Cortex of kidney (tissue), 1 donor: ENCODE data around the gene IGFBP2.
"Not testable (repeated sequence)": the region's sequence is repeated elsewhere in the genome, so short reads cannot be mapped to it uniquely, and the experiment has no call there.

ENCODE experiments used
- DNase-seq: peaks from one replicate; lab custom pipeline; 2025; lab: John Stamatoyannopoulos, UW

The IGFBP2 gene, protein sequence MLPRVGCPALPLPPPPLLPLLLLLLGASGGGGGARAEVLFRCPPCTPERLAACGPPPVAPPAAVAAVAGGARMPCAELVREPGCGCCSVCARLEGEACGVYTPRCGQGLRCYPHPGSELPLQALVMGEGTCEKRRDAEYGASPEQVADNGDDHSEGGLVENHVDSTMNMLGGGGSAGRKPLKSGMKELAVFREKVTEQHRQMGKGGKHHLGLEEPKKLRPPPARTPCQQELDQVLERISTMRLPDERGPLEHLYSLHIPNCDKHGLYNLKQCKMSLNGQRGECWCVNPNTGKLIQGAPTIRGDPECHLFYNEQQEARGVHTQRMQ

GRCh38 chr2:216632952-216633615, at the start of gene IGFBP2:
TSS of gene IGFBP2 (plus strand) at chr2:216633420. CDS start at chr2:216633524, 104 bp downstream.
- DNase-seq: no peak

- no peak for DNase-seq
These were observed 49.6 kb upstream of the IGFBP2 start for GRCh38 chr2:216583606-216584005.

- no peak for DNase-seq
These were observed 49.1 kb upstream of the IGFBP2 start for GRCh38 chr2:216584112-216584511.

GRCh38 chr2:216585441-216585840, 47.8 kb upstream of the IGFBP2 start:
- DNase-seq: no peak

- DNase-seq: no peak
These were observed 44.1 kb upstream of the IGFBP2 start for GRCh38 chr2:216588861-216589710.

GRCh38 chr2:216589791-216590190, 43.4 kb upstream of the IGFBP2 start:
- DNase-seq: no peak

- no peak for DNase-seq
These were observed 42.4 kb upstream of the IGFBP2 start for GRCh38 chr2:216590780-216591179.

DNA sequence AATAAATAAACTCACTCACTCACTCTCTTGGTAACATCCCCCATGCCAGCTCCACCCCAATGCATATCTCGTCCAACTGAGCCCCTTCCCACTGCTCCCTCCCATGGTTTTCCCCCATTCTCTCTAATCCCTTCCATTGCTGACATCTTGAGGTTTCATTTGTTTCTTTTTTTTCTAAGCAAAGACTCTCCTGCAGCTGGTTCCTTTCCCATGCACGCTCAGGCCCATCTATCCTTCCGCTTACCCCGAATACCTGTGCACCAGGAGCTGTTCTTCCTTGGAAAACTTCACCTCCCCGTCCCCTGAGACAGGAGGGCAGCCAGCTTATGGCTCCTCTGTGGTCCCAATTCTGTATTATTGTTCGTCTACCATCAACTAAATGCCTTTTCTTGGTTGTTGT, 41.7 kb upstream of the IGFBP2 start:
- no peak for DNase-seq

DNA sequence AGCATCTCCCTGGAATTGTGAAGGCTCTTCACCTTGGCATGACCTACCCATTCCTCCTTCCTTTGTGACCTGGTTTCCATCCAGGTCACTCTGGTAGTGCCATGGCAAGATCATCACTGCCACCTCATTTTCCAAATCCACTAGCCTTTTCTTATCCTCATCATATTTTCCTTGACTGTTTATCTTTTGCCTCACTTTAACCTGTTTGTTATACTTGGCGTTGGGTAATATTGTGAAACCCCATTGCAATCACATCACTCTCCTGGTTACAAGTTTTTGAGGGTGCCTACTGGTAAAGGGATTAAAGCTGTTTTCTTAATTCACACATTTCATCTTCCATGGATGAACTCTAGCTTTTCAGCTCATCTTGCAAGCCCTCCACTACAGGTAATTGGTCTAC, 39.1 kb upstream of the IGFBP2 start:
- DNase-seq: no peak

- no peak for DNase-seq
These were observed 36.8 kb upstream of the IGFBP2 start for GRCh38 chr2:216596236-216596979.

GRCh38 chr2:216596980-216597509, 36.2 kb upstream of the IGFBP2 start:
- no peak for DNase-seq

GRCh38 chr2:216597825-216598224, 35.4 kb upstream of the IGFBP2 start:
- DNase-seq: not testable (repeated sequence)

DNA sequence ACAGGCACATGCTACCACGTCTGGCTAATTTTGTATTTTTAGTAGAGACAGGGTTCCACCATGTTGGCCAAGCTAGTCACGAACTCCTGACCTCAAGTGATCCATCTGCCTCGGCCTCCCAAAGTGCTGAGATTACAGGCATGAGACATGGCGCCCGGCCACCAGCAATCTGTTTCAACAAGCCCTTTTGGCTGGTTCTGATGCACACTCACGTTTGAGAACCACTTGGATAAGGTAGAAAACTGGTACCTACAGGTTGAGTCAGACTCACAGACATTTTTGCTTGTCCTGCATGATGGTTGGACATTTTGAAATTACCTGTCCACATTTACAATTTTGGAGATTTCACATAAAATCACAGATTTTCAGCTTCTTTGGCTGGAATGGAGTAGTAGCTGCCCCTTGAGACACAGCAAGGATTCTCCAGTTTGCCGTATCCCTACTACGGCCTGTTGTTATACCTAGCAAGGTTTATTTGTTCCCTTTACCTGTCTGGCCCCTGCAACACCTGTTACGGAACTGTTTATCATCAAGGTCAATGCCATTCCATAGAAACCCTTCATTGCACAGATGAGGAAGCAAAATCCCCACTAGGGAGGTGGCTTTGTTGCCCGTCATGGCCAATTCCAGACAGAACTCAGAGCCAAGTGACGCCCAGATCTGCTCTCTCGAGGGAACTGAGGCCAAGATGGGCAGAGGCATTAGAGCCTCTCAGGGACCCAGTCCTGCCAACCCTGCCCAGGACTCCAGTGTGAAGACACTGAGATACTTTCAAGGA, 31.4 kb upstream of the IGFBP2 start:
- no peak for DNase-seq

DNA sequence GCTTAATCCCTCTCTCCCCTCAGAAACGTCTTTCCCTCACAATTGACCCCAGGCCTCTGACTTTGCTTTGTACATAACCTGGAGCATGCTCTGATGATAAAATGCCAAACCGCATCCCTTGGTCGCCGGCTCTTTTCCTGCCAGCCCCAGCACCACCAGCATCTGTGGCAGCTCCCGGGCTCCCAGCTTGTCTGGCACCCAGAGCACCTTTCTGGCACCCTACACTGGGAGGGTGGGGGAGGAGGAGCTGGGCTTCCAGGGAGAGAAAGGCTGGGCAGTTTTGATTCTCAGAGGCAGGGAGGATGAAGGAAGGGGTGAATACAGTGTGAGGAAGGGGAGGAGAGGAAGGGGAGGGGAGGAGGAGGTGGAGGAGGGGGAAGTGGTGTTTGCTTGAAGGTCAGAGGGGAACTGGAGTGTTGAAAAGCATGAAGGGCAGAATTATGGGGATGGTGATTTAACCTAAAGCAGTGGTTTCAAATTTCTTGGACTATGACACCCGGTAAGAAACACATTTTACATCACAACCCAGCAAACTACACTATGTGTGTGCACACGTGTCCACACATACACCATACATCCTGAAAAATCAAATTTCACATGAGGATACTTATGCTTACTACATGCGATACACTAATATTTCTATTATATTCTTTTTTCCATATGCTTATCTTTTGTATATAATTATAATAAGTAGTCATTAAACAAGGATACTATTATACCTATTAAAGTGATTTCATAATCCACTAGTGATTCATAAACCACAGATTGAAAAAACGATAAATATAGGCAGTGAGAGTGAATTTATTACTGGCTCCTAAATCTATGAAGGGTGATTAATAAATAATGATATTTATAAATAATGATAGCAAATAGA, 30.0 kb upstream of the IGFBP2 start:
- DNase-seq: no peak

- DNase-seq: no peak
These were observed 29.4 kb upstream of the IGFBP2 start for GRCh38 chr2:216603884-216604245.

GRCh38 chr2:216604458-216604857, 28.8 kb upstream of the IGFBP2 start:
- no peak for DNase-seq

DNA sequence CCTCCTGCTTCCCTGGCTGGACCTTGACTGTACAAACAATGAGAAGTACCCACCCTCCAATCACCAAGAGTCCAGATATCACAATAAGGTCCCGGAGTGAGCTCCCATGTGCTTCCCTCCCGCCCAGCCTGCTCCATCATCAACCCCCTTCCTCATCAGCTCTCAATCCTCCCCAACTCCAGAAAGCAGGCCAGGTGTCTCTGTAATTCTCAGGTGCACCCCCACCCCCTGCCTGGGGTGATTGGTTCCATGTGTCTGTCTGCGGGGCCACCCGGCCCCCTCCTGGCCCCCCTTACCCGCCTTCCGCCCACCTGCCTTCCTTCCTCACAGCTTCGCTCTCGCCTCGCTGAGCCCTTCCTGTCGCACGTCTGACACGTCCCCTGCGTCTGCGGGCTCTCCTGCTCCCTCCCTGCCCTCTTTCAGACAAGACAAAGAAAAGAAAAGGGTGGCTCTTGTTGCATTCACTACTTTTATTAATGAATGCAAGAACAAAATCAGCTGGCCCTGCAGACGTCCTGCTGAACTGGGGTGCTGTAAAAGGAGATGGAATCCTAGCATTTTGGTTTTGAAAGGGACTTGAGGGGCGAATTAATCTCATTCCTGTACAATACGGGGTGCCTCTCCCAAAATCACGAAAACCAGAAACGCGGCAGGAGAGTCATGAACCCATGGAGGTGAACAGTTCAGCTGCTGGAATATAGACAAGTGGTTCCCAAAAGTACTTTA, 26.5 kb upstream of the IGFBP2 start:
- no peak for DNase-seq

DNA sequence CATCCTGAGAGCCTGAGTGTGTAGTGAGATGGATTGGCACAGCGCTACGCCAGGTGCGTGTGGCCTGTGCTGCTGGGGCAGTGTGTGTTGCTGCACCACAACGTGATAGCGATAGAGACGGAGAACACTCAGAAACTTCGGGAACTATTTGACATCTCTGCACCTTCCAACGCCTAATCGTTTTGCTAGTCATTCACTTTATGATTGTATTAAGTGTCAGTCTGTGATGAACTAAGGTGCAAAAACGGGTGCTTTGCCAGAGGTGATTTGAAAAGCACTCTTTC, 26.0 kb upstream of the IGFBP2 start:
- DNase-seq: no peak

DNA sequence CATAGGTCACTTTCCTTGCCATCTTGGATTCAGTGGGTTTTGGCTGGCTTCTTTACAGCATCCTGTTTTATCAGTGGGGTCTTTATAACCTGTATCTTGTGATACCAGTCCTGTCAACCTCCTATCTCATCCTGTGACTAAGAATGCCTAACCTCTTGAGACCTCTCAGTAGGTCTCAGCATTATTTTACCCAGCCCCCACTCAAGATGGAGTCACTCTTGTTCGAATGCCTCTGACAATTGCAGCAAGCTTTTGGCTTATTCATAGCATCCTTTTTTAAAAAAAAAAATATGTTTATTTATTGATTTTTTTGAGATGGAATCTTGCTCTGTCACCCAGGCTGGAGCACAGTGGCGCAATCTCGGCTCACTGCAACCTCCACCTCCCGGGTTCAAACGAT, 24.7 kb upstream of the IGFBP2 start:
- no peak for DNase-seq
